Stimulated activated CD4-positive, alpha-beta T cell treated with anti-CD3 and anti-CD28 coated beads, Interleukin-1b, Interleukin-23, amount 100 ng/mL, for 24 hours (primary cell): Measurements from ENCODE around the gene UBE2R2.
"Not testable (repeated sequence)": the region's sequence is repeated elsewhere in the genome, so short reads cannot be mapped to it uniquely, and the experiment has no call there.

Experiments
- DNase-seq, 4 experiments: peaks; one replicate each; pipeline ENCODE4 v3.0.0-alpha.2; 2020; ENCODE audit warnings: low read depth in 4 of 4, low spot score in 1 of 4

UBE2R2 gene

GRCh38 chr9:33816327-33817252 is at the start of gene UBE2R2:
Gene UBE2R2, plus strand, starts transcription at chr9:33817160. Its CDS starts 598 bp downstream, at chr9:33817758.
- peak; percentile 79 to 93 (median 88) for DNase-seq

GRCh38 chr9:33770156-33770880 is 46.6 kb upstream of the UBE2R2 start:
- DNase-seq = not testable (repeated sequence)

GRCh38 chr9:33773135-33773534 is 43.8 kb upstream of the UBE2R2 start:
- not testable (repeated sequence) for DNase-seq

GRCh38 chr9:33774074-33774659 is 42.8 kb upstream of the UBE2R2 start:
- DNase-seq = not testable (repeated sequence)

GRCh38 chr9:33776578-33776977 is 40.4 kb upstream of the UBE2R2 start:
- no peak for DNase-seq

- DNase-seq = peak in 3 of 4 experiments; percentile 12 to 24 (median 14)
These were observed 38.1 kb upstream of the UBE2R2 start for GRCh38 chr9:33778700-33779351.

GRCh38 chr9:33780276-33780675 is 36.7 kb upstream of the UBE2R2 start:
- DNase-seq = no peak

- no peak for DNase-seq
These were observed 35.2 kb upstream of the UBE2R2 start for GRCh38 chr9:33781736-33782135.

- no peak for DNase-seq
These were observed 34.4 kb upstream of the UBE2R2 start for GRCh38 chr9:33782395-33783152.

GRCh38 chr9:33785914-33786313 is 31.0 kb upstream of the UBE2R2 start:
- no peak for DNase-seq

- no peak for DNase-seq
These were observed 30.3 kb upstream of the UBE2R2 start for GRCh38 chr9:33786681-33787080.

- DNase-seq = no peak
These were observed 29.1 kb upstream of the UBE2R2 start for GRCh38 chr9:33787839-33788238.

GRCh38 chr9:33789429-33789828 is 27.5 kb upstream of the UBE2R2 start:
- DNase-seq = not testable (repeated sequence)

GRCh38 chr9:33791117-33791516 is 25.8 kb upstream of the UBE2R2 start:
- no peak for DNase-seq

- not testable (repeated sequence) for DNase-seq
These were observed 23.5 kb upstream of the UBE2R2 start for GRCh38 chr9:33793496-33793895.

GRCh38 chr9:33794560-33794959 is 22.4 kb upstream of the UBE2R2 start:
- DNase-seq = no peak

GRCh38 chr9:33795281-33795680 is 21.7 kb upstream of the UBE2R2 start, which contains the start of gene PRSS3:
Gene PRSS3, plus strand, starts transcription at chr9:33795561. Its CDS starts 13 bp downstream, at chr9:33795574.
- no peak for DNase-seq

GRCh38 chr9:33795819-33796218 is 21.1 kb upstream of the UBE2R2 start:
- DNase-seq = no peak

GRCh38 chr9:33796679-33797078 is 20.3 kb upstream of the UBE2R2 start:
- not testable (repeated sequence) for DNase-seq

GRCh38 chr9:33797837-33798236 is 19.1 kb upstream of the UBE2R2 start:
- no peak for DNase-seq
